ENCODE results near the gene SRP9.
A peak's percentile ranks its signal among the peaks of the same experiment; 100 is the strongest.
"Not testable (repeated sequence)": the region's sequence is repeated elsewhere in the genome, so short reads cannot be mapped to it uniquely, and the experiment has no call there.

SRP9 gene

DNA sequence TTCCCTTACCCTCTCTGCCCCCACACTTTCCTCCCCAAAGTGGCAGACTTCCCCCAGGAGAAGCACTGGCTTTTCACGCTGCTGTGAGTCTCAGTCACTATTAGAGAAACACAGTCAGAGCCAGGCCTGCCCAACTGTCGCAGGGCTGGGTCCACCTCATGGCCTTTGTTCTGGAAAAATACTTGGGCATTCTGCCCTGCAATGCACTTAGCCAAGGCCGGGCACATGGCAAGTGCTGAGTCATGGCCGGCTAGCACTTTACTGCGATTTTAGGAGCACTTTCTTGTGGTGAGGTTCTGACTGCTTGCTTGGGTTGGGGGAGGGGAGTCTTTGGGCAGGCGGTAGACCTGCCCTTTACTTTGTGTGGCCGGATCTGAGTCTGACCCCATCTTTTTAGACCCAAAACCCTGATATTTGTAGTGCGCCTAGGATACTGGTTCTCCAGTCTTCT, 40.0 kb downstream of the SRP9 start:
- DNase-seq, result peak; percentile 4

DNA sequence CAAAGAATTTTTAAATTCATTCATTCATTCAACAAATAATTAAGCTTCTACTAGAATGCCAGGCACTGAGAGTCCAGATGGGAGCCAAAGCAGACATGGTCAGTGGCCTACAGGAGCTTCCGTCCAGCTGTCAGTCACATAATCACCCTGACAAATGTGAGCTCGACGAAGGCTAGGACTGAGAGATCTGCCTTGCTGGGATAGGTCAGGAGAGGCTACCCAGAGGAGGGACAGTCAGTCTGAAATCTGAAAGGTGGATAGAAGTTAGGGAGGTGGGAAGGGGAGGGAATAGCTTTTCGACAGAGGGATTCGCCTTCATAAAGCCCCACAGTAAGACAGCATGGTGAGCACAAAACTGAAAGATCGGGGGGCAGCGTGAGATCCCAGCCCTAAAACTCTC, 40.6 kb downstream of the SRP9 start:
- no peak for DNase-seq

DNA sequence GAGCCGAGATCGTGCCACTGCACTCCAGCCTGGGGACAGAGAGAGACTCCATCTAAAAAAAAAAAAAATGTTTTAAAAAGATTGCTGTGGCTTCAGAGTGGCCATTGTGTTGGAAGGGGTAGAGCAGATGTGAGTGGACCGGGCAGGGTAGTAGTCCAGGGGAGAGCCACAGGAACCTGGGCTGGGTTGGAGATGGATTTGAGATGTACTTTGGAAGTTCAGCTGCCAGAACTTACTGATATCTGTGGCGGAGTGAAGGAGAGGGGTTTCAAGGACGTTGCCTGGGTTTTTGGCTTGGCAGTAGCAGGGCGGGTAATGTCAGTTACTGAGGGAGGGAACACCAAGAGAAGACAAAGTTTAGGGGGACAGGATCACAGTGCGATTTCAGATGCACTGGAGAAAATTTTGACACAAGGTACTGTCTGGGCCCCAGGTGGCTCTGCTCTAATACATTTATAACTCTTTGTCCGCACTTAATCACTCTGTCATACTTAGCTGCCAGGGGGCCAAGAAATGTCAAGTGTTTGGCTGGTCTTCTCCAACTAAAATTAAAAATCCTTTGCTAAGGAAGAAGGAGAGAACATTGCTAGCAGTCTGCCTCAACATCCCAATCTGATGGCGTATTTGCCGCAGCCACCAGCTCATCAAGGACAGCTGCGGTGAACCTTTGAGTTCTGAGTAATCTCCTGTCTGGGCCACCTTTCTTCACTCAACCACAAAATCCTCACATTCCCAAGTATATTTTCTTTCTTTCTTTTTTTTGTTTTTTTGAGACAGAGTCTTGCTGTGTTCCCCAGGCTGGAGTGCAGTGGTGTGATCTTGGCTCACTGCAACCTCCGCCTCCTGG, 41.9 kb downstream of the SRP9 start:
- no peak for DNase-seq

DNA sequence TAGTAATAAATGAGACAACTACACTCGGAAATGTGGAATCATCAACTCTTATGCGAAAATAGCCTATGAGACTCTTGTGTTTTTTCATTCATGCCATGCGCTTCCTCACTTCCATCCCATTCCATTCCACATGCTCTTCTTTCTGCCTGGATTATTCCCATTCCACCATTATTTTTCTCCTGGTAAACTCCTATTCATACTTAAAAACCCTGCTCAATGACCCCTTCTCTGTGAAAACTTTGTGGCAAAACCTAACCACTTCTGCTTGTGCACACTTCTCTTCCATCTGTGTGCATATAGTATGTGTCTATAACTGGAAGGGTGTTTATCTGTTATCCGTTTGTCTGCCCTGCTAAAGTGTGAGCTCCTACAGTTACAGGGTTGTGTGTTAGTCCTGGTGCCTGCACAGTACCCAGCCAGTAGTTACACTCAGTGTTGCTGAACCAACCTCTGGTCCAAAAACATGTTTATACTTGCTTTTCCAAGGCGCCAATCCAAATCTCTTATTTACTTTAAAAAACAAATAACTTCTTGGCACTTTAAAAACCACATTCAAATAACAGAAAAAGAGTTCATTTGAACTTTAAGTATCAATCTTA, 43.0 kb downstream of the SRP9 start:
- DNase-seq, result no peak

DNA sequence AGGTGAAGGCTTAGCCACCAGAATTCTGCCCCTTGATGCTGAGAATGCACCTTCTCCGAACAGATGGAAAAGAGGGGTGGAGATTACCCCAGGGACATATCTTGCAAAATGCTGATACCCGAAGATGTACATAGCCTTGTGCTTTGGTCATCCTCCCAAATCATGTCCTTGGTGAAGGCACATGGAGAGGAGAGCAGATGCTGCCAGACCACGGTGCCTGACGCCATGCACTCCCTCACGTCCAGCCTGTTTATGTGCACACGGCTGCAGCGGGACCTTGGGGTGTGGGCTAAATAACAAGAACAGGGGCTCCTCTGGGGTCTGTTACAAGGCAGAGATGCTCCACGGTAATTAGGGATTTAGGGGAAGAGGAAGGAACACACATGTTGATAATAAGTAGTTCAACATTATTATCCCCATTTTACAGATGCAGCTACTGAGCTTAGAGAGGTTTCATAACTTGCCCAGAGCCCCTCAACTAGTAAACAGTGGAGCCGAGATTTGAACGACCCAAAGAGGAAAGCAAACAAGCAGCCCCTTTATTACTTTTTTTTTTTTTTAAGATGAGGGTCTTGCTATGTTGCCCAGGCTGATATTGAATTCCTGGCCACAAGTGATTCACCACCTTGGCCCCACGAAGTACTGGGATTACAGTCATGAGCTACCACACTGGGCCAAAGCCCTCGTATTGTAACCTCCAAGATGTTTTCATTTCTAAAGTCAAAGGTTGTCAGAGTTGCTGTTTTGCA, 45.2 kb downstream of the SRP9 start:
- DNase-seq, result no peak

DNA sequence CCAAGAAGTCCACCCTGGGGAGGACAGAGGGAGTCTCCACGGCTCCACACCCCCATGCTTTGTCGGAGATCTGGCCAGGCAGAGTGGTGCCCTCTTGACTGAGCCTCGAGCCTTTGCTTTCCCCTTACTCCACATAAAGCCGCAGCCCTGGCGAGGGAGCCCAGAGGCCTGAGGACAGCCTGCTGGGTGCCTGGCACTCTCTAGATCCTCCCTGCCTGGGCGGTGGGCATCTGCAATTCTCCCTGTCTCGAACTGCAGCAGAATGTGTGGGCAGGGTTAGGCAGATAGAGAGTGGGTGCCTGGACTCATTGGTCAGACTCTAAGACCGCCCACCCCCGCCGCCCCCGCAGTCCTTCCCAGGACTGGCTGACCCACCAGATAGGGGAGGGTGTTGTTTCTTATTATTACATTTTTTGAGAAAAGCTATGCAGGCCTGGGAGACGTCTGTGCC, 46.2 kb downstream of the SRP9 start:
- DNase-seq, result no peak

DNA sequence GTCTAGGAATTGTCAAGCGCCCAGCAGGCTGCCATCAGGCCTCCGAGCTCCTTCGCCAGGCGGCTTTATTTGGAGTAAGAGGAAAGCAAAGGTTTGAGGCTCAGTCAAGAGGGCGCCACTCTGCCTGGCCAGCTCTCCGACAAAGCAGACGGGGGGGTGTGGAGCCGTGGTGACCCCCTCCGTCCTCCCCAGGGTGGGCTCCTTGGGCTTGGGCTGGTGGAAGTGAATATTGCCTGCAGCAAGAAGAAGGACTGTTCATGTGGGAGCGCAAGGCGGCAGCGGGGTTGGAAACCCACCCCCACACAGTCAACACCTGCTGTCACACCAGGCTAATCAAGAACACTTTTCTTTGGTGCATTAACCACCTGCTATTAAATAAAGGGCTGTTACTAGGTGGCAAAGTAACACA, 46.9 kb downstream of the SRP9 start:
- no peak for DNase-seq

DNA sequence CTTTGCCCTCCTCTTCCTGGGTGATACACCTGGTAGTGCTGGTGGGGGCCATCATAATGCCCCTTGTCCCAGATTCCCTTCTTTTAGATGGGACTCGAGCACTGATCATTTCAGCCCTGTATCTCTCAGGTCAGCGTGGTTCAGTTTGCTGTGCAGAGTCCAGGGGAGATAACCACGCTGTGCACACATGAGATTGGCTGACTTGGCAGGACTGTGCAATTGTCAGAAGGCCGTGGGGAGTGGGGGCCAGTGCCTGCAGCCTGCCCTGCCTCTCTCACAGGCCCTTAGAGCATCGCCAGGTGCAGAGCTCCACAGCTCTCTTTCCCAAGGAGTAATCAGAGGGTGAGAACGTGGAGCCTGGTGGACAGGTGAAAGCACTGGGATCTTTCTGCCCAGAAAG, 47.5 kb downstream of the SRP9 start:
- no peak for DNase-seq

DNA sequence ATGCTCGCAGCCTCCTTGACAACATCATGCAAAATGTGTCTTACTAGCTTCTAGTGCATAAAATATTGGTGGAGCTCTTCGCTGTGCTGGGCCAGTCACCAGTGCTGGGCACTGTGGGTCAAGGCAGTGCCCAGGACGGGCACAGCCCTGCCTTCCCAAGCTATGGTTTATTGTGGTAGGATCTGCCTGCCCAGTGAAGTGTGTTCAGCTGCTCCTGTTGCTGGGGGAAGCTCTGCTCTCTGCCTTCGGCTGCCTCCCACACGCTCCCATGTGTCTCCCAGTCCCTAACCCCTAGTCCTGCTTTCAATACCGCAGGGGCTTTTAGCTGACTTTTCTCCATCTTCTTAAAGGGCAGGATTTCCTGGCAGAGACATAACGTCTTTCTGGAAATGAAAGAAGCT, 48.0 kb downstream of the SRP9 start:
- no peak for DNase-seq

DNA sequence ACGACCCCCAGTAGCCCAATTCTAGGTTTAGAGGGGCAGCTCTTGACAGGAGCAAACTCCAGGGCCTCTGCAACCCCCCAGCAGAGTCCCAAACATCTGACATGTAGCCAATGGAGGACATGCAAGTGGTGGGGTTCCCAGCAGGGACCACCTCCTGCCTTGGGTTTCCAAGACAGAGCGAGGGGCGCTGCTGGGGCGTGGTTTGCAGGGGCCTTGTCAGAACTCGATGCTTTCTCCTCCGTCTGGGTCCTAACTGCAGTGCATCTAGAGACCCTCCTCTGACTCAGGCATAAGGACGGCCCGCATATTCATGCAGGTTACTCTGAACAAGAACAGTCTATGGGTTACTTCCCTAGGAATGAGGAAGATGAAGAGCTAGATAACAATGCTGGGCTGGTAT, 49.5 kb downstream of the SRP9 start:
- DNase-seq, result no peak

DNA sequence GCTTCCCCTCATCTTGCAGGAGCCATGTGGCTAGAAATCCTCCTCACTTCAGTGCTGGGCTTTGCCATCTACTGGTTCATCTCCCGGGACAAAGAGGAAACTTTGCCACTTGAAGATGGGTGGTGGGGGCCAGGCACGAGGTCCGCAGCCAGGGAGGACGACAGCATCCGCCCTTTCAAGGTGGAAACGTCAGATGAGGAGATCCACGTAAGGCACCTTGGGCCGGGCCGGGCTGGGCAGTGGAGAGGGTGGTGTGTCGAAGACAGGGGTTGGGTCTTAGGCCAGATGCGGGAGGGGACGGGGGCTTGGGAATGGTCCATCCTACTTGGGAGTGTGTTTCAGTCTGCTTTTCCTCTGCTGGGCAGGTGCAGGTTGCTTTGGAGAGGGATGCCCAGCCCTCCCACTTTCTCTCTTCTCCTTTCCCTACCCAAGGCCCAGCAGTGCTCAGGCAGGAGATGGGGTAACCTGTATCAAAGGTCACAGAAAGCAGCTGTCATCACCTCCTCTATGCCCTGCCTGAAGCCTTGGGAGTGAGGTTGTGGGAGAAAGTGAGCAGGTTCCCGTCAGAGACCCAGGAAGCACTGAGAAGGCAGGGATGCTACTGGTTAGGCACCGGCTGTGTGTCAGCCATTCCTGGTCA, 51.2 kb downstream of the SRP9 start:
- DNase-seq, result no peak

DNA sequence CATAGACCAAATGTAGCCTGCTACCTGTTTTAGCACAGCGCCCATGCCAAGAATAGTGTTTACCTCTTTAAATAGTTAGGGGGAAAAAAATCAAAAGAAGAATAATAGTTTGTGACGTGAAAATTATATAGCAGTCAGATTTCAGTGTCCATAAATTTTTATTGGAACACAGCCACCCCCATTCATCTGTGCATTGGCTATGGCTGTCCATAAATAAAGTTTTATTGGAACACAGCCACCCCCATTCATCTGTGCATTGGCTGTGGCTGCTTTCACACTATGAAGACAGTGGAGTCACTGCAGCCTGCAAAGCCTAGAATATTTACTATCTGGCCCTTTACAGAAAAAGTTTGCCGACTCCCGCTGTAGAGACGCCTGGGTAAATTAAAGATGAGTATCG, 53.2 kb downstream of the SRP9 start:
- DNase-seq, result no peak

DNA sequence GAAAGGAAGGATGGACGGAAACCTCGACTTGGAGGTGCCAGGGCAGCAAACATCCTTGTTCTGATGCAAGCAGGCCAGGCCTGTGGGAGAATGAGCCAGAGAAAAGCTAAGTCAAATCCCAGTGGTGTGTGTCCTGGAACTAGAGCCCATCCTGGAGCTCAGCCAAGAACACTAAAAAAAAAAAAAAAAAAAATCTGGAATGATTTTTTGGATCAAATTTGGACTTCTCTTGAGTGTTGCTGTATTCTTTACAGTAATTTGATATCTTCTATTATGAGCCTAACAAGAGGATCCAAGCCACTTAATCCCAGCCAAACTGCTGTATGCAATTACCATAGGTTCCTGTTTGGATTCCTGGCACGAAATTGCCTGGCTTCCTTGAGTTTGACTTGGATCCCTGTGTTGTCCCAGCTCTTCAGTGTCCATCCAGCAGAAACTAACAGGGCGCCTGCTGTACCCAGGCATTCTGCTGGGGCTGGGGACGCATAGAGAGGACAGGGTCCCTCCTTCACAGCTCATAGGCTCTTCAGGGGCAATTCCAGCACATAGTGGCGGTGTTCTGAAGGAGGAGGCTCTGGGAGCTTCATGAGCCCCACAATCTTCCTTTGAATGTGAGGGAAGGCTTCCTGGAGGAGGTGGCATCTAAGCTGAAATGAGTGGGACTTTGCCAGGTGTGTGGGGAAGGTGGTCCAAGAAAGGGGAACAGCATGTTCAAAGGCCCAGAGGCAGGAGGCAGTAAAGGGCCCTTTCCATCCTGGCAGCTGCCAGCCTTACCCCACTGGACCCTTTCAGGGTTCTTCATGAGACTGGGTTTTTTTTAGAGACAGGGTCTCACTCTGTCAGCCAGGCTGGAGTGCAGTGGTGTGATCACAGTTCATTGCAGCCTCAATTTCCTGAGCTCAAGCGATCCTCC, 57.0 kb downstream of the SRP9 start:
- DNase-seq, result no peak

DNA sequence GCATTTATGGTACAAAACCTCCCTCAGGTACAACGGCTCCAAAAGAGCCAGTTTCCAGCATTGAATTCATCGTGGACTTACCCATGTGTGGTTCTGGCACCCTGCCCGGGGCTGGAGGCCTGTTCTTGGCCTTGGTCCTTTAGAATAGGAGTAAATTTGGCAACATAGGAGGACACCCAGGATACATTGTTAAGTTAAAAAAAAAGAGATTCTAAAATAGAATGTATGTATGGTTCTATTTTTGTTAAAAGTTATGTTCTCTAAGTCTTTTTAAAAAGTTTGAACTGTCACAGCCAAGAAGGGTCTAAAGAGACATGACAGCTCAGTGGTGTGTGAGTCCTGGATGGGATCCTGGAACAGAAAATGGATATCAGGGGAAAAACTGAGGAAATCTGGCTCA, 58.2 kb downstream of the SRP9 start:
- no peak for DNase-seq

DNA sequence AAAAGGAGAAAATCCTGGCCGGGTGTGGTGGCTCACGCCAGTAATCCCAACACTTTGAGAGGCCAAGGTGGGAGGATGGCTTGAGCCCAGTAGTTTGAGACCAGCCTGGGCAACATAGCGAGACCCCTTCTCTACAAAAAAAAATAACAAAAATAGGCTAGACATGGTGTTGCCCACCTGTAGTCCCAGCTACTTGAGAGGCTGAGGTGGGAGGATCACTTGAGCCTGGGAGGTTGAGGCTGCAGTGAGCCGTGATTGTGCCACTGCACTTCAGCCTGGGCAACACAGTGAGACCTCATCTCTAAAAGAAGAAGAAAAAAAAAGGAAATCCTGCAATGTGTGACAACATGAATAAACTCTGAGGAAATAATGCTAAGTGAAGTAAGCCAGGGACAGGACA, 58.7 kb downstream of the SRP9 start:
- not testable (repeated sequence) for DNase-seq

DNA sequence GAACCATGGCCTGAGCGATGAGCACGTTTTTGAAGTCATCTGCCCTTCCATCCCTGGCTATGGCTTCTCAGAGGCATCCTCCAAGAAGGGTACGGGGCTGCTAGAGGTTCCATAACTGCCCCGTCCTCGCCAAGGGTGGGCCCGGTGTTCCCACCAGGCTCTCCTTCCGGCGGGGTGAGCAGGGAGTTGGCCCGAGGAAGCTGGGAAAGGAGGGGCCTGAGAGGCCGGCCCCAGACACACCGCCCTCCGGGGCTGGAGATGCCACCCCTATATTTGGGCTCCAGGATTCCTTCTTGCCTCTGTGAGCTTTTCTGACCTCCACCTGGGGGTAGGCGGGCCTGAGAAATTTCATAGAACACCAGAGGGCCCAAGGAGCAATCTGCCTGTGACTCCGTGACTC, 61.2 kb downstream of the SRP9 start:
- DNase-seq, result no peak

Measured in NK-92 treated with Interleukin-12 subunit alpha and Interleukin-12 subunit beta, amount 100 ng/mL, for 24 hours (cell line).